ENCODE results near the gene MPP7.

- no peak for TF ChIP-seq CTCF (conservative IDR thresholded peaks at IDR 0.05; ENCODE audit: low read depth, low read length)
- no peak for TF ChIP-seq EZH2phosphoT487 (IDR thresholded peaks at IDR 0.05; ENCODE audit: borderline replicate concordance, low read length)
- no peak for TF ChIP-seq EZH2 (IDR thresholded peaks at IDR 0.05; ENCODE audit: low read length, unreplicated experiment)
These were observed 18.7 kb downstream of the MPP7 start for GRCh38 chr10:28284126-28284525.
